K562 (cell line): ENCODE data around the gene EEF2. TPM values are rescaled to one million over a fixed set of nuclear protein-coding genes. Genes with fewer than 3 reads are reported as not detected.
A peak's percentile ranks its signal among the peaks of the same experiment; 100 is the strongest.

Source experiments
- ATAC-seq: fragments of 200-7000 bp; cut with Tn5 transposase; 3 replicates; pipeline ENCODE4 v1.9.1; 2020; ENCODE audit warnings: moderate library complexity
- BruUV-seq: library from RNA; stranded (reverse); fragments of 400-500 nt; replicated peaks from 2 replicates; lab custom pipeline; 2021; lab: Mats Ljungman, UMichigan
- CTCF ChIA-PET: fragments of 300-600 bp; formaldehyde crosslinking; extraction: SDS; loops from one replicate; lab custom pipeline; 2021; ENCODE audit warnings: low intra/inter-chr PET ratio; lab: Yijun Ruan, JAX
- POLR2A ChIA-PET: fragments of 300-600, 350-650 bp; sonication (Branson Sonifier 250); formaldehyde crosslinking; extraction: SDS; loops from one replicate; lab custom pipeline; 2021; ENCODE audit warnings: antibody characterized with exemption, inconsistent platforms; lab: Yijun Ruan, JAX
- DNase-seq, 4 experiments: peaks; one replicate each; pipeline versions ENCODE4 v3.0.0 to v3.0.0-alpha.2; 2011 to 2018; ENCODE audit warnings: low spot score in 3 of 4, mixed read lengths in 3 of 4; ENCODE audit errors: extremely low read depth in 1 of 4
- FAIRE-seq: peaks from 2 replicates; lab custom pipeline; 2011; peaks lifted over from hg19 to GRCh38; lab: Jason Lieb, UNC
- H2AFZ ChIP-seq: 2 replicates; pipeline ENCODE4 v1.6.0; 2011; ENCODE audit warnings: low read depth, low read length, control low read depth, inconsistent platforms
- H3K27ac ChIP-seq: fragments of 200-600 bp; 3 replicates; pipeline ENCODE4 v1.8.0; 2011; ENCODE audit warnings: low read depth, mild to moderate bottlenecking, control low read depth, inconsistent platforms, low read length, moderate library complexity, mixed read lengths; ENCODE audit errors: extremely low read depth
- H3K27me3 ChIP-seq, 2 experiments: fragments of 300-600 bp in 1 of 2; 2 replicates in 1 of 2; 3 replicates in 1 of 2; pipeline versions ENCODE4 v1.6.0 to v1.8.0; 2011; ENCODE audit warnings: inconsistent platforms in 2 of 2, low read length in 2 of 2, mild to moderate bottlenecking in 1 of 2, mixed read lengths in 1 of 2, moderate library complexity in 1 of 2; ENCODE audit not compliant: control insufficient read depth in 2 of 2, insufficient read depth in 2 of 2
- H3K36me3 ChIP-seq: fragments of 300-600 bp; 3 replicates; pipeline ENCODE4 v1.8.0; 2011; ENCODE audit warnings: mild to moderate bottlenecking, low read length, inconsistent platforms; ENCODE audit not compliant: control insufficient read depth, insufficient read depth
- H3K4me1 ChIP-seq, 2 experiments: fragments of 200-600 bp in 1 of 2; replicated peaks in 1 of 2; 2 replicates in 1 of 2; 3 replicates in 1 of 2; pipeline versions ENCODE4 v1.5.1 to v1.8.0; 2011; ENCODE audit warnings: inconsistent platforms in 2 of 2, low read length in 2 of 2, mild to moderate bottlenecking in 1 of 2, mixed read lengths in 1 of 2, moderate library complexity in 1 of 2; ENCODE audit not compliant: control insufficient read depth in 2 of 2, insufficient read depth in 2 of 2
- H3K4me2 ChIP-seq: 2 replicates; pipeline ENCODE4 v1.6.1; 2011; ENCODE audit warnings: low read length, control low read depth, inconsistent platforms, mixed read lengths; ENCODE audit not compliant: insufficient read depth
- H3K4me3 ChIP-seq: fragments of 200-600 bp; sonication (generic), shearing (Covaris generic); 2 replicates; pipeline ENCODE4 v1.5.1; 2016; ENCODE audit warnings: control low read depth, inconsistent platforms
- H3K79me2 ChIP-seq: fragments of 200-600 bp; 3 replicates; pipeline ENCODE4 v1.8.0; 2011; ENCODE audit warnings: low read length, inconsistent platforms; ENCODE audit not compliant: control insufficient read depth, insufficient read depth
- H3K9ac ChIP-seq, 2 experiments: 2 replicates each; pipeline versions ENCODE4 v1.6.0 to v1.6.1; 2011; ENCODE audit warnings: low read depth in 2 of 2, low read length in 2 of 2, control low read depth in 1 of 2, inconsistent platforms in 1 of 2, mild to moderate bottlenecking in 1 of 2, mixed read lengths in 1 of 2; ENCODE audit not compliant: insufficient read depth in 1 of 2
- H3K9me1 ChIP-seq: one replicate; pipeline ENCODE4 v1.6.0; 2011; ENCODE audit warnings: inconsistent platforms, mild to moderate bottlenecking, low read length, moderate library complexity; ENCODE audit not compliant: control insufficient read depth, insufficient read depth
- H3K9me3 ChIP-seq: replicated peaks from 2 replicates; pipeline ENCODE4 v1.5.1; 2011; ENCODE audit warnings: low read depth, low read length, inconsistent platforms; ENCODE audit not compliant: control insufficient read depth, insufficient read depth
- H4K20me1 ChIP-seq: replicated peaks from 2 replicates; pipeline ENCODE4 v1.6.1; 2011; ENCODE audit warnings: low read length, inconsistent platforms, mixed read lengths; ENCODE audit not compliant: control insufficient read depth, insufficient read depth
- ASH1L ChIP-seq: fragments of 450-650 bp; IDR thresholded peaks from 2 replicates; pipeline ENCODE4 v1.6.1; 2018; ENCODE audit warnings: borderline replicate concordance, mild to moderate bottlenecking, low read depth; ENCODE audit not compliant: partially characterized antibody
- ATF2 ChIP-seq: sonication (generic); formaldehyde crosslinking; IDR thresholded peaks from 2 replicates; pipeline ENCODE4 v1.8.1; 2022; ENCODE audit warnings: missing genetic modification reagents
- BRD9 ChIP-seq: fragments of 450-650 bp; IDR thresholded peaks from 2 replicates; pipeline ENCODE4 v1.6.1; 2018; ENCODE audit warnings: low read depth; ENCODE audit not compliant: partially characterized antibody
- CBX3 ChIP-seq, 2 experiments: IDR thresholded peaks; 1 replicate in 1 of 2; 2 replicates in 1 of 2; pipeline ENCODE4 v1.6.1; 2012; ENCODE audit warnings: inconsistent platforms in 2 of 2, low read length in 2 of 2, borderline replicate concordance in 1 of 2, control low read depth in 1 of 2
- CHD4 ChIP-seq: fragments of 200-600 bp; sonication (generic); IDR thresholded peaks from 3 replicates; pipeline ENCODE4 v1.6.1; 2012; ENCODE audit warnings: low read depth, mild to moderate bottlenecking, mixed read lengths, low read length, inconsistent platforms; ENCODE audit not compliant: insufficient read depth, insufficient replicate concordance, poor library complexity, severe bottlenecking
- MAFK ChIP-seq: IDR thresholded peaks from 2 replicates; pipeline ENCODE4 v1.6.1; 2011; ENCODE audit warnings: low read length, improper control_type of control experiment
- MEF2A ChIP-seq: IDR thresholded peaks from 2 replicates; pipeline ENCODE4 v1.6.1; 2011; ENCODE audit warnings: low read depth, mild to moderate bottlenecking, low read length, moderate library complexity; ENCODE audit not compliant: control insufficient read depth
- SFPQ ChIP-seq: fragments of 200-400 bp; formaldehyde crosslinking; IDR thresholded peaks from 2 replicates; pipeline ENCODE4 v1.6.1; 2017; ENCODE audit warnings: mild to moderate bottlenecking, low read depth, low read length, moderate library complexity
- SMAD1 ChIP-seq: fragments of 150-350 bp; IDR thresholded peaks from 2 replicates; pipeline ENCODE4 v1.6.1; 2014; ENCODE audit warnings: low read length, low read depth; ENCODE audit not compliant: partially characterized antibody
- SMARCA4 ChIP-seq: fragments of 450-650 bp; IDR thresholded peaks from 2 replicates; pipeline ENCODE4 v1.6.1; 2016
- SRSF1 ChIP-seq: fragments of 200-400 bp; formaldehyde crosslinking; IDR thresholded peaks from 2 replicates; pipeline ENCODE4 v1.6.1; 2017; ENCODE audit warnings: mild to moderate bottlenecking, low read depth, low read length, moderate library complexity
- TCF7 ChIP-seq: sonication (generic); IDR thresholded peaks from 2 replicates; pipeline ENCODE4 v1.6.1; 2016; ENCODE audit warnings: antibody characterized with exemption, borderline replicate concordance
- XRCC5 ChIP-seq: fragments of 200-400 bp; formaldehyde crosslinking; IDR thresholded peaks from 2 replicates; pipeline ENCODE4 v1.6.1; 2017; ENCODE audit warnings: low read depth, mild to moderate bottlenecking, low read length
- ZBTB12 ChIP-seq: fragments of 250-450 bp; sonication (Bioruptor Pico); IDR thresholded peaks from 2 replicates; pipeline ENCODE4 v1.4.0; 2020
- ZBTB5 ChIP-seq: fragments of 450-650 bp; IDR thresholded peaks from 2 replicates; pipeline ENCODE4 v1.6.1; 2017; ENCODE audit warnings: antibody characterized with exemption
- ZNF57 ChIP-seq: fragments of 450-650 bp; formaldehyde crosslinking; IDR thresholded peaks from 2 replicates; pipeline ENCODE4 v1.4.0; 2020; ENCODE audit warnings: mild to moderate bottlenecking, moderate library complexity
- WGBS: fragments of 100-300 bp; shearing (Covaris generic); methylation state at CpG from one replicate; pipeline ENCODE4 v1.1.6; 2016; ENCODE audit warnings: low coverage, mixed read lengths; ENCODE audit not compliant: insufficient coverage; ENCODE audit errors: missing lambda C conversion rate; 5-methylcytosine and 5-hydroxymethylcytosine counted together
- in situ Hi-C: fragments of 300-500 bp; cut with MboI; formaldehyde crosslinking; loops from 4 replicates; pipeline ENCODE4 v1.15.0; 2018; ENCODE audit warnings: inconsistent platforms, mixed read lengths
- intact Hi-C: fragments of 100-400 bp; cut with micrococcal nuclease; formaldehyde crosslinking; loops from 2 replicates; pipeline ENCODE4 v1.14.2; 2022
- polyA plus RNA-seq, 8 experiments: library from polyadenylated mRNA; depleted of rRNA in 4 of 8; stranded (reverse) in 5 of 8; unstranded in 3 of 8; fragments of >200 nt; fragmentation: Nextera tagmentation in 2 of 8; fragmentation: Illumina TruSeq in 1 of 8; extraction: Ambion mirVana in 2 of 8; extraction: Trizol in 1 of 8; gene quantifications; 2 replicates each; pipeline versions ENCODE4 v1.2.1 to v1.2.3, GENCODE V29; 2011 to 2014; ENCODE audit warnings: inconsistent platforms in 1 of 8, missing spikeins in 1 of 8
- total RNA-seq, 7 experiments: library from RNA; depleted of rRNA in 6 of 7; stranded (reverse); fragments of >200 nt in 6 of 7; fragmentation: Illumina TruSeq in 2 of 7; extraction: Trizol in 2 of 7; gene quantifications; 2 replicates each; pipeline versions ENCODE4 v1.2.1 to v1.2.3, GENCODE V29; 2011 to 2021; ENCODE audit warnings: low replicate concordance in 1 of 7

EEF2 gene
- total and polyA plus RNA-seq, 9 of the 15 experiments (the other 6 are each of a cell fraction or from before 2014, with no cell fraction given): 372 to 3,003 (median 1,453) TPM

GRCh38 chr19:4013886-4014540 is 28.8 kb upstream of the EEF2 start:
- CTCF ChIA-PET: no interaction called here
- Histone ChIP-seq H3K27me3 (no peaks in the 10 kb centered on the region), H3K4me1 (peaks cover 2 to 80% of the 10 kb centered on the region in 2 experiments; a peak in 4 of 5 replicates), H2AFZ (no peak overlapping the region), H3K4me2 (no peak overlapping the region), H3K9me1 (no peaks in the 10 kb centered on the region), H4K20me1 (peaks cover 36% of the 10 kb centered on the region), H3K9me3 (no peaks in the 10 kb centered on the region), H3K36me3 (peaks cover 68% of the 10 kb centered on the region; the same call in 1 of the 3 replicates), H3K27ac (no peak overlapping the region), H3K79me2 (peaks cover 42% of the 10 kb centered on the region), H3K4me3 (no peak overlapping the region), H3K9ac (peak overlapping the region in 1 of 2 experiments; percentile 75; a peak in 1 of 4 replicates)
- 95% methylated on average over 17 of the region's 20 CpGs for WGBS
- in situ Hi-C loops (no loop called here), intact Hi-C loops (no loop called here)
- ATAC-seq (no peak), FAIRE-seq (no peak), DNase-seq (no peak)
- no TSS peak for BruUV-seq
- POLR2A ChIA-PET: no interaction called here
- TF ChIP-seq CHD4 (no peak), SFPQ (no peak), ASH1L (no peak), ZNF57 (no peak), SMARCA4 (no peak), ATF2 (no peak), XRCC5 (no peak), ZBTB5 (no peak), ZBTB12 (CRISPR knock-in tag) (no peak), MAFK (no peak), SMAD1 (no peak), MEF2A (no peak), BRD9 (no peak), SRSF1 (no peak), CBX3 (IDR thresholded peaks at IDR 0.05; ENCODE audit: borderline replicate concordance in 1 of 2, low read length in 2 of 2) (no peak), TCF7 (no peak)
